ENCODE results near the gene ZNF679. TPM values are rescaled to one million over a fixed set of nuclear protein-coding genes. Genes with fewer than 3 reads are reported as not detected.
A peak's percentile ranks its signal among the peaks of the same experiment; 100 is the strongest.
"Not testable (repeated sequence)": the region's sequence is repeated elsewhere in the genome, so short reads cannot be mapped to it uniquely, and the experiment has no call there.

Gene ZNF679
- total and polyA plus RNA-seq, 5 donors = not detected

DNA sequence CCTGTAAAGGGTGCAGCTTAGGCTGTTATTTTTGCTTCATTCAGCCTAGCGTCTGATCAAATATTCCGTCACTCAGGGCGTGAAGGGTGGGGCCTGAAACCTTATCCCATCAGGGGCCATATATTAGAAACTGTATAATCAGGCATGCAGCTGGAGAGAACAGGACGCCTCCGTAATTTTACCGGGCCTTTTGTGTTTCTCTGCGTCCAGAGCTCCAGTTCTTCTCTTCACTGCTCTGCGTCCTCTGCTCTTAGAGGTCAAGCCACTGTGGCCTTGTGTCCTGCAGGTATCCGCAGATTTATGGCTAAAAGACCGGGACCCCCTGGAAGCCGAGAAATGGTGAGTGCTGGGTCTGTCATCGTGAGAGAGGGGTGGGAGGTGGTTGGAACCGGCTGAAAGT is 21.4 kb upstream of the ZNF679 start, which contains the start of gene ZNF735:
Gene ZNF735 (plus strand): TSS at position 301 of the 400 bp plus-strand sequence. CDS start 0 bp downstream, at position 301.
- DNase-seq (no peak), ATAC-seq (no peak)
- Histone ChIP-seq H3K9me3 (ENCODE audit: control insufficient read depth, low read length) (no peaks in the 10 kb centered on the region), H3K27ac (ENCODE audit: low read length) (no peak within 1 kb of the TSS), H3K27me3 (ENCODE audit: control insufficient read depth, insufficient read depth) (no peaks in the 10 kb centered on the region), H3K4me1 (ENCODE audit: control insufficient read depth, insufficient read depth, low read length) (no peaks in the 10 kb centered on the region), H3K4me3 (ENCODE audit: low read length) (no peak within 1 kb of the TSS)
- 80% methylated on average over 13 of the region's 13 CpGs for WGBS
- intact Hi-C loops (cut with DNase I) = no loop called here

DNA sequence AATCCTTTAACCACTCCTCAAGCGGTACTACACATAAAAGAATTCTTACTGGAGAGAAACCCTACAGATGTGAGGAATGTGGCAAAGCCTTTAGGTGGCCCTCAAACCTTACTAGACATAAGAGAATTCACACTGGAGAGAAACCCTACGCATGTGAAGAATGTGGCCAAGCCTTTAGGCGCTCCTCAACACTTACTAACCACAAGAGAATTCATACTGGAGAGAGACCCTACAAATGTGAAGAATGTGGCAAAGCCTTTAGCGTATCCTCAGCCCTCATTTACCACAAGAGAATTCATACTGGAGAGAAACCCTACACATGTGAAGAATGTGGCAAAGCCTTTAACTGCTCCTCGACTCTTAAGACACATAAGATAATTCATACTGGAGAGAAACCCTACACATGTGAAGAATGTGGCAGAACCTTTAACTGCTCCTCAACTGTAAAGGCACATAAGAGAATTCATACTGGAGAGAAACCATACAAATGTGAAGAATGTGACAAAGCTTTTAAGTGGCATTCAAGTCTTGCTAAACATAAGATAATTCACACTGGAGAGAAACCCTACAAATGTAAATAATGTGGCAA is 8.5 kb upstream of the ZNF679 start:
- intact Hi-C loops (cut with DNase I); H3K27ac ChIP-seq (ENCODE audit: low read length); H3K27me3 ChIP-seq (ENCODE audit: control insufficient read depth, insufficient read depth); H3K4me3 ChIP-seq (ENCODE audit: low read length); ATAC-seq; DNase-seq; H3K9me3 ChIP-seq (ENCODE audit: control insufficient read depth, low read length); H3K4me1 ChIP-seq (ENCODE audit: control insufficient read depth, insufficient read depth, low read length): not testable (repeated sequence)
- 70% methylated on average over 5 of the region's 5 CpGs for WGBS

- ATAC-seq (no peak), DNase-seq (no peak)
- H3K27me3 ChIP-seq (ENCODE audit: control insufficient read depth, insufficient read depth) = no peaks in the 10 kb centered on the region
- no peak overlapping the region for H3K27ac ChIP-seq (ENCODE audit: low read length)
- intact Hi-C loops (cut with DNase I) = no loop called here
- no peaks in the 10 kb centered on the region for H3K4me1 ChIP-seq (ENCODE audit: control insufficient read depth, insufficient read depth, low read length)
- WGBS = 31% methylated on average over 2 of the region's 2 CpGs
- peaks cover 3% of the 10 kb centered on the region for H3K9me3 ChIP-seq (ENCODE audit: control insufficient read depth, low read length)
- H3K4me3 ChIP-seq (ENCODE audit: low read length) = no peak overlapping the region
These were observed 4.9 kb upstream of the ZNF679 start for GRCh38 chr7:64223366-64223765.

DNA sequence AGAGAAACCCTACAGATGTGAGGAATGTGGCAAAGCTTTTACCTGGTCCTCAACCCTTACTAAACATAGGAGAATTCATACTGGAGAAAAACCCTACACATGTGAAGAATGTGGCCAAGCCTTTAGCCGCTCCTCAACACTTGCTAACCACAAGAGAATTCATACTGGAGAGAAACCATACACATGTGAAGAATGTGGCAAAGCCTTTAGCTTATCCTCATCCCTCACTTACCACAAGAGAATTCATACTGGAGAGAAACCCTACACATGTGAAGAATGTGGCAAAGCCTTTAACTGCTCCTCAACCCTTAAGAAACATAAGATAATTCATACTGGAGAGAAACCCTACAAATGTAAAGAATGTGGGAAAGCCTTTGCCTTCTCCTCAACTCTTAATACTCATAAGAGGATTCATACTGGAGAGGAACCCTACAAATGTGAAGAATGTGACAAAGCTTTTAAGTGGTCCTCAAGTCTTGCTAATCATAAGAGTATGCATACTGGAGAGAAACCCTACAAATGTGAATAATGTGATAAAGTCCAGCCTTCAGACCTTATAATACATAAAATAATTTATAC is 38.2 kb downstream of the ZNF679 start:
- Histone ChIP-seq H3K27me3 (ENCODE audit: control insufficient read depth, insufficient read depth) (no peaks in the 10 kb centered on the region), H3K9me3 (ENCODE audit: control insufficient read depth, low read length) (no peaks in the 10 kb centered on the region), H3K27ac (ENCODE audit: low read length) (no peak overlapping the region), H3K4me3 (ENCODE audit: low read length) (no peak overlapping the region), H3K4me1 (ENCODE audit: control insufficient read depth, insufficient read depth, low read length) (no peaks in the 10 kb centered on the region)
- intact Hi-C loops (cut with DNase I) = no loop called here
- WGBS = 80% methylated on average over 1 of the region's 1 CpG
- no peak for ATAC-seq
- DNase-seq = no peak

- Histone ChIP-seq H3K4me3 (ENCODE audit: low read length) (no peak overlapping the region), H3K4me1 (ENCODE audit: control insufficient read depth, insufficient read depth, low read length) (no peaks in the 10 kb centered on the region), H3K27ac (ENCODE audit: low read length) (no peak overlapping the region), H3K9me3 (ENCODE audit: control insufficient read depth, low read length) (no peaks in the 10 kb centered on the region), H3K27me3 (ENCODE audit: control insufficient read depth, insufficient read depth) (no peaks in the 10 kb centered on the region)
- ATAC-seq = no peak
- intact Hi-C loops (cut with DNase I) = no loop called here
- 37% methylated on average over 2 of the region's 2 CpGs for WGBS
- DNase-seq = no peak
These were observed 49.4 kb downstream of the ZNF679 start for GRCh38 chr7:64277630-64278029.

- Histone ChIP-seq H3K27me3 (ENCODE audit: control insufficient read depth, insufficient read depth) (no peaks in the 10 kb centered on the region), H3K27ac (ENCODE audit: low read length) (no peak overlapping the region), H3K4me3 (ENCODE audit: low read length) (no peak overlapping the region), H3K9me3 (ENCODE audit: control insufficient read depth, low read length) (no peaks in the 10 kb centered on the region), H3K4me1 (ENCODE audit: control insufficient read depth, insufficient read depth, low read length) (no peaks in the 10 kb centered on the region)
- intact Hi-C loops (cut with DNase I) = no loop called here
- no peak for ATAC-seq
- WGBS = 72% methylated on average over 1 of the region's 1 CpG
- no peak for DNase-seq
These were observed 66.6 kb downstream of the ZNF679 start for GRCh38 chr7:64294701-64295420.

DNA sequence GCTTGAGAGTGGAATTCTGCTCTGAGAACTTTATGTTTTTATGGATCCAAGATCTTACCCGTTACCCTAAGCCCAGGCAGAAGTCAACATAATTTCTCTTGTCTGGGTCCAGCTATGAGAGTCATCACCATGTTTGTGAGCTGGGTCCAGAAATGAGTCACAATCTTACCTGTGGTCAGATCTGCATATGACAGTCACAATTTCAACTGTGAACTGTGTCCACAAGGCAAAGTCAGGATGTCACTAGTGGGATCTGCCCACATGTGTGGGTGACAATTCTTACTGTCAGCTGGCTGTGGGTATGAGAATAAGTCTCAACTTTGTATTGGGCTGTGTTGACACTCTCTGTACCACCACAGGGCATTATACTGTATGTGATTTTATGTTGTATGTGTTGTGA is 69.1 kb downstream of the ZNF679 start:
- DNase-seq; H3K27ac ChIP-seq (ENCODE audit: low read length); H3K4me3 ChIP-seq (ENCODE audit: low read length); intact Hi-C loops (cut with DNase I); H3K27me3 ChIP-seq (ENCODE audit: control insufficient read depth, insufficient read depth); H3K4me1 ChIP-seq (ENCODE audit: control insufficient read depth, insufficient read depth, low read length); H3K9me3 ChIP-seq (ENCODE audit: control insufficient read depth, low read length); ATAC-seq: not testable (repeated sequence)
- WGBS = 84% methylated on average over 1 of the region's 1 CpG

DNA sequence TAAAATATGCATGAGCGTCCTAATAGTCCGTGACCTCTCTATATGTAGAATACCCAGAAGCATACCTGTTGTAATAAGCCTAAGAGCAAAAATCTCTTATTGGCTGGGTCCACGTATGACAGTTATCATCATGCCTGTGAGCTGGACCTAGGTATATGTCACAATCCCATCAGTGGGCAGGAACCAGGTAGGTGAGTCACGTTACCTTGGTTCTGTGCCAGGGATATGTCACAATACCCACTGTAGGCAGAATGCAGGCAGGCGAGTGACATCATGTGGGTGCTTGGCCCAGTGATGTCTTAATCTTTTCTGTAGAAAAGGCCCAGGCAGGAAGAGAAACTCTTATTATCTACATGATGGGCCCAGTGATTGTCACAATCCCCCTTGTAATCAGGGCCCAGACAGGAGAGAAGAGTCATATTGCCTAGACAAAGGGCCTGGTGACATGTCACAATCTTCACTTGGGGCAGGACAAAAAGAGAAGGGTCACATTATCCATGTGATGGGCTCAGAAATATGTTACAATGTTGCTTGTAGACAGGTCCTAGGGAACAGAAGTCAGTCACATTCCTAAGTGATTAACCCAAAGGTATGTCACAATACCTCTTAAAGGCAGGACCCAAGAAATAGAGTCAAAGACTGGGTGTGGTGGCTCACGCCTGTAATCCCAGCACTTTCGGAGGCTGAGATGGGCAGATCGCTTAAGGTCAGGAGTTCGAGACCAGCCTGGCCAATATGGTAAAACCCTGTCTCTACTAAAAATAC is 72.5 kb downstream of the ZNF679 start:
- Histone ChIP-seq H3K4me3 (ENCODE audit: low read length) (no peak overlapping the region), H3K27me3 (ENCODE audit: control insufficient read depth, insufficient read depth) (no peaks in the 10 kb centered on the region), H3K4me1 (ENCODE audit: control insufficient read depth, insufficient read depth, low read length) (no peaks in the 10 kb centered on the region), H3K9me3 (ENCODE audit: control insufficient read depth, low read length) (no peaks in the 10 kb centered on the region), H3K27ac (ENCODE audit: low read length) (no peak overlapping the region)
- WGBS = 88% methylated on average over 9 of the region's 9 CpGs
- ATAC-seq (no peak), DNase-seq (no peak)
- intact Hi-C loops (cut with DNase I) = loop anchor here in 1 of 4 donors (10.0 kb wide), 1 partner anchor 314 kb away; no protein-coding TSS in a partner anchor

DNA sequence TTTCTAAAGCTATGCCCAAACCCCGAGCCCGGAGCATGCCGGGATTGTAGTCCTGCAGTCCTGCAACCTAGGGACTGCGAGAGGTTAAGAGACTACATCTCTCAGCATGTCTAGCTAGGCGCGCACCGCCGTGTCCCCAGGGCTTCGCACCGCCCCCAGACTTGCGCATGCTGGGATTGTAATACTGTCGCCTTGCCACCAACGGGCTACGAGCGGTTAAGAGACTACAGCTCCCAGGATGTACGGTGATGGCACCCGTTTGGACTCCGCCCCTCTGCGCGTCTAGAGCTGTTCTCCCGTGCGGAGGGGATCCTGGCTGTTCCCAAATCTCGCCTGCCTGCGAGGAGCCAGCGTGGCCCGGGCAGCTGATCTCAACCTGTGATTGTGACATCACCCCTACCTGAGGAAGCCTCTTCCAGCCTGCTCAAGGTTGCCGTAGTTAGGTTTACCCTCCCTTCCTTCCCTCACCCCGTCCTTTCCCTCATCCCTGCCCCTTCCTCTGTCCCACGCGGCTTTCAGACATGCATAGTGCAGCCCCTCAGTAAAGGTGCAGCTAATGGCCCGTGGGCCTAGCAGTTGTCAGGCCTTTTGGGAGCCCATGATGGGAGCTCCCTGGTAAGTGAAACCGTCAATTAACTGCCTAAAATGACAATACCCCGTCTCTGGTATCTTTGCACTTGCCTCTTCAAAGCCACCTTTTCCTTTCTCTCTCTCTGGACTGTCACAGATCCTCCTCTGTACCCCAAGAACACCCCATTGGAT is 79.2 kb downstream of the ZNF679 start:
- intact Hi-C loops (cut with DNase I) = loop anchor here in 1 of 4 donors (10.0 kb wide), 1 partner anchor 307 kb away; no protein-coding TSS in a partner anchor
- 4% methylated on average over 33 of the region's 33 CpGs for WGBS
- Histone ChIP-seq H3K9me3 (ENCODE audit: control insufficient read depth, low read length) (no peaks in the 10 kb centered on the region), H3K27ac (ENCODE audit: low read length) (peak overlapping the region; percentile 82), H3K27me3 (ENCODE audit: control insufficient read depth, insufficient read depth) (no peaks in the 10 kb centered on the region), H3K4me1 (ENCODE audit: control insufficient read depth, insufficient read depth, low read length) (peaks cover 2% of the 10 kb centered on the region), H3K4me3 (ENCODE audit: low read length) (peak overlapping the region; percentile 69)
- peak; percentile 99 to 100 for ATAC-seq
- DNase-seq = peak; percentile 93 to 98 (median 97)

DNA sequence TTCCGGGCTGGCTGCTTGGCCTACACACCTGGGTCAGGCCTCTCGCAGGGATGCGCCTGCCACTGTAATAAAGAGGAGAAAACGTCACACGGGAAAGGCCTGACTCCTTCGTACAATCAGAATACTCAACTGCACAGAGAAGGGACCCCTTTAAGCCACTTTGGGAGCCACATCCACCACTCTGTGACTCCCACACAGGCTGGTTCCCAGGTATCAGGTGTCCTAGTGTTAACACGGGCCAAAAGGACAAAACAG is 79.7 kb downstream of the ZNF679 start:
- H3K4me1 ChIP-seq (ENCODE audit: control insufficient read depth, insufficient read depth, low read length) = peaks cover 2% of the 10 kb centered on the region
- no peaks in the 10 kb centered on the region for H3K27me3 ChIP-seq (ENCODE audit: control insufficient read depth, insufficient read depth)
- no peak overlapping the region for H3K27ac ChIP-seq (ENCODE audit: low read length)
- H3K4me3 ChIP-seq (ENCODE audit: low read length) = no peak overlapping the region
- 57% methylated on average over 7 of the region's 7 CpGs for WGBS
- intact Hi-C loops (cut with DNase I) = loop anchor here in 1 of 4 donors (10.0 kb wide), 1 partner anchor 307 kb away; no protein-coding TSS in a partner anchor
- ATAC-seq (no peak), DNase-seq (peak in 1 of 3 donors; percentile 46)
- H3K9me3 ChIP-seq (ENCODE audit: control insufficient read depth, low read length) = no peaks in the 10 kb centered on the region

All from right cardiac atrium (tissue), 5 donors.